PC-9 (cell line): ENCODE results near the gene SORBS2. TPM values are rescaled to one million over a fixed set of nuclear protein-coding genes. Genes with fewer than 3 reads are reported as not detected.

Experiments used
- BruUV-seq: library from RNA; stranded (reverse); fragments of 400-500 nt; replicated peaks from 2 replicates; lab custom pipeline; 2021; lab: Mats Ljungman, UMichigan
- CTCF ChIA-PET: fragments of 300-600 bp; sonication (Branson Sonifier 250); formaldehyde crosslinking; loops from one replicate; lab custom pipeline; 2022; ENCODE audit warnings: antibody characterized with exemption; lab: Charles Lee
- POLR2A ChIA-PET: fragments of 300-600 bp; sonication (Branson Sonifier 250); formaldehyde crosslinking; loops from one replicate; lab custom pipeline; 2022; ENCODE audit warnings: antibody characterized with exemption; ENCODE audit not compliant: unreplicated experiment; lab: Charles Lee
- DNase-seq, 2 experiments: peaks; one replicate each; pipeline versions ENCODE4 v3.0.0 to v3.0.0-alpha.2; 2015 to 2022; ENCODE audit warnings: mixed read lengths in 1 of 2
- H2AFZ ChIP-seq: fragments of 200-600 bp; sonication (generic); 2 replicates; pipeline ENCODE4 v1.8.1; 2017; ENCODE audit warnings: antibody characterized with exemption
- H3F3A ChIP-seq: fragments of 200-600 bp; sonication (generic); 2 replicates; pipeline ENCODE4 v1.8.1; 2017; ENCODE audit warnings: antibody characterized with exemption, mild to moderate bottlenecking, low read depth; ENCODE audit not compliant: insufficient read depth
- H3K27ac ChIP-seq: fragments of 200-600 bp; sonication (generic); 2 replicates; pipeline ENCODE4 v1.6.1; 2016; ENCODE audit warnings: mixed run types
- H3K27me3 ChIP-seq: fragments of 200-600 bp; sonication (generic); 2 replicates; pipeline ENCODE4 v1.6.1; 2016; ENCODE audit warnings: low read depth, mixed run types; ENCODE audit not compliant: insufficient read depth
- H3K36me3 ChIP-seq: fragments of 200-600 bp; sonication (generic); 2 replicates; pipeline ENCODE4 v1.6.1; 2016; ENCODE audit warnings: low read depth, mixed run types
- H3K4me1 ChIP-seq: fragments of 200-600 bp; sonication (generic); replicated peaks from 2 replicates; pipeline ENCODE4 v1.6.1; 2016; ENCODE audit warnings: mixed run types; ENCODE audit not compliant: insufficient read depth
- H3K4me2 ChIP-seq: fragments of 200-600 bp; sonication (generic); 2 replicates; pipeline ENCODE4 v1.6.1; 2017; ENCODE audit warnings: mixed run types
- H3K4me3 ChIP-seq: fragments of 200-600 bp; sonication (generic); 2 replicates; pipeline ENCODE4 v1.6.1; 2016; ENCODE audit warnings: mixed run types
- H3K79me2 ChIP-seq: fragments of 200-600 bp; sonication (generic); 2 replicates; pipeline ENCODE4 v1.6.1; 2017; ENCODE audit warnings: low read depth, mixed run types
- H3K9me2 ChIP-seq: fragments of 200-600 bp; sonication (generic); 2 replicates; pipeline ENCODE4 v1.8.1; 2017; ENCODE audit warnings: mild to moderate bottlenecking; ENCODE audit not compliant: insufficient read depth
- H3K9me3 ChIP-seq: fragments of 200-600 bp; sonication (generic); 2 replicates; pipeline ENCODE4 v1.8.1; 2016; ENCODE audit warnings: low read depth; ENCODE audit not compliant: insufficient read depth
- H4K20me1 ChIP-seq: fragments of 200-600 bp; sonication (generic); 2 replicates; pipeline ENCODE4 v1.8.1; 2017; ENCODE audit not compliant: insufficient read depth
- EZH2 ChIP-seq: fragments of 200-600 bp; sonication (generic); IDR thresholded peaks from 2 replicates; pipeline ENCODE4 v1.8.0; 2017; ENCODE audit warnings: antibody characterized with exemption, low read depth
- intact Hi-C: fragments of 100-400 bp; cut with micrococcal nuclease; formaldehyde crosslinking; loops from one replicate; pipeline ENCODE4 v1.10.0; 2022; ENCODE audit not compliant: unreplicated experiment
- total RNA-seq: library from RNA; stranded (reverse); gene quantifications from 2 replicates; pipeline ENCODE4 v1.2.3, GENCODE V29; 2021
- TF ChIP-seq, protein P1 (sequence below): fragments of 200-600 bp; sonication (generic); conservative IDR thresholded peaks from 2 replicates; pipeline ENCODE4 v1.6.1; 2017; ENCODE audit warnings: mixed run types, antibody characterized with exemption, mild to moderate bottlenecking, moderate library complexity

The SORBS2 gene
- total RNA-seq, 1 experiment from 2014 or later: 16.4 TPM

DNA sequence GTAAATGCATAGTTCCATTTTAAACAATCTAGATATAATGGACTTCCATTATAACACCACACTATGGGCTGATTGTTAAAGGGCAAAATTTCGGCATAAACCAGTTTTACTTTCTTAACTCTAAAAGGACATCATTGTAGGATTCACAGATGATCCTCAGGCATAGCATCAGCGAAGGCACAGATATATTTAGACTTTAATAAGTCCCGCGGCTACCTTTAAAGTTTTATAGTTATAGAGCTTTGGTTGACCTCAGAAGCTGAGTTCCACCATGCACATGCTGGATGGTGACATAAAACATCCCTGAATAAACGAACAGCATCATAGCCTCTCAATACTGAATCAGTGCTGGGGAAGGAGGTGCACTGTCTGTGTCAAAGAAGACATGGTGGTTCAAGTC, 151.7 kb downstream of the SORBS2 start:
- no peaks in the 10 kb centered on the region for H3K79me2 ChIP-seq
- no peaks in the 10 kb centered on the region for H3F3A ChIP-seq
- no peaks in the 10 kb centered on the region for H3K4me1 ChIP-seq
- DNase-seq: no peak
- BruUV-seq: no TSS peak
- ChIA-PET CTCF (no interaction called here), POLR2A (no interaction called here)
- intact Hi-C loops: no loop called here
- no peak for TF ChIP-seq EZH2
- TF ChIP-seq, protein P1, sequence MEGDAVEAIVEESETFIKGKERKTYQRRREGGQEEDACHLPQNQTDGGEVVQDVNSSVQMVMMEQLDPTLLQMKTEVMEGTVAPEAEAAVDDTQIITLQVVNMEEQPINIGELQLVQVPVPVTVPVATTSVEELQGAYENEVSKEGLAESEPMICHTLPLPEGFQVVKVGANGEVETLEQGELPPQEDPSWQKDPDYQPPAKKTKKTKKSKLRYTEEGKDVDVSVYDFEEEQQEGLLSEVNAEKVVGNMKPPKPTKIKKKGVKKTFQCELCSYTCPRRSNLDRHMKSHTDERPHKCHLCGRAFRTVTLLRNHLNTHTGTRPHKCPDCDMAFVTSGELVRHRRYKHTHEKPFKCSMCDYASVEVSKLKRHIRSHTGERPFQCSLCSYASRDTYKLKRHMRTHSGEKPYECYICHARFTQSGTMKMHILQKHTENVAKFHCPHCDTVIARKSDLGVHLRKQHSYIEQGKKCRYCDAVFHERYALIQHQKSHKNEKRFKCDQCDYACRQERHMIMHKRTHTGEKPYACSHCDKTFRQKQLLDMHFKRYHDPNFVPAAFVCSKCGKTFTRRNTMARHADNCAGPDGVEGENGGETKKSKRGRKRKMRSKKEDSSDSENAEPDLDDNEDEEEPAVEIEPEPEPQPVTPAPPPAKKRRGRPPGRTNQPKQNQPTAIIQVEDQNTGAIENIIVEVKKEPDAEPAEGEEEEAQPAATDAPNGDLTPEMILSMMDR: no peak
- no peaks in the 10 kb centered on the region for H3K9me2 ChIP-seq
- no peaks in the 10 kb centered on the region for H3K36me3 ChIP-seq
- H2AFZ ChIP-seq: no peak overlapping the region
- H3K27me3 ChIP-seq: no peaks in the 10 kb centered on the region
- no peak overlapping the region for H3K4me3 ChIP-seq
- H3K27ac ChIP-seq: no peak overlapping the region
- H3K4me2 ChIP-seq: no peak overlapping the region
- H4K20me1 ChIP-seq: no peaks in the 10 kb centered on the region
- H3K9me3 ChIP-seq: no peaks in the 10 kb centered on the region

DNA sequence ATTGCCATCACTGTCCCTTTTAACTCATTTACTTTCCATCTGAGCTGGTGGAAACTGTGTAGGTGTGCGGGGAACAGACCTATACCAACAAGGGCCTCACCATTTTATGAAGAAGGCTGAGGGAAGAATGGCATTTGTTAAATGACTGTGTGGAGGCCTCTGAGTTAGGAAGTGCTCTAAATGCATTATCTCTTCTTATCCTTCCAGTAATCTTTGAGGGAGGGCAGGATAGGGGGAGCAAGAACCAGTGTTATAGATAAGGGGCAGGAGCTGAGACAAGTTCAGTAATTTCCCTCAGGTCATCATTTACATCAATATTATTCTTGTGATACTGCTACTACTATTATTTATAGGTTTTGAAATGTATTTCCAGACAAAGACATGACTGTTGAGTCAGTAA, 154.3 kb downstream of the SORBS2 start:
- no peaks in the 10 kb centered on the region for H4K20me1 ChIP-seq
- ChIA-PET CTCF (no interaction called here), POLR2A (no interaction called here)
- no peaks in the 10 kb centered on the region for H3K9me2 ChIP-seq
- no peaks in the 10 kb centered on the region for H3F3A ChIP-seq
- H2AFZ ChIP-seq: no peak overlapping the region
- intact Hi-C loops: no loop called here
- H3K79me2 ChIP-seq: no peaks in the 10 kb centered on the region
- TF ChIP-seq, protein P1: no peak
- H3K36me3 ChIP-seq: no peaks in the 10 kb centered on the region
- no peak overlapping the region for H3K27ac ChIP-seq
- no peak overlapping the region for H3K4me3 ChIP-seq
- no peaks in the 10 kb centered on the region for H3K4me1 ChIP-seq
- no peak overlapping the region for H3K4me2 ChIP-seq
- H3K9me3 ChIP-seq: no peaks in the 10 kb centered on the region
- DNase-seq: no peak
- no peaks in the 10 kb centered on the region for H3K27me3 ChIP-seq
- BruUV-seq: no TSS peak

DNA sequence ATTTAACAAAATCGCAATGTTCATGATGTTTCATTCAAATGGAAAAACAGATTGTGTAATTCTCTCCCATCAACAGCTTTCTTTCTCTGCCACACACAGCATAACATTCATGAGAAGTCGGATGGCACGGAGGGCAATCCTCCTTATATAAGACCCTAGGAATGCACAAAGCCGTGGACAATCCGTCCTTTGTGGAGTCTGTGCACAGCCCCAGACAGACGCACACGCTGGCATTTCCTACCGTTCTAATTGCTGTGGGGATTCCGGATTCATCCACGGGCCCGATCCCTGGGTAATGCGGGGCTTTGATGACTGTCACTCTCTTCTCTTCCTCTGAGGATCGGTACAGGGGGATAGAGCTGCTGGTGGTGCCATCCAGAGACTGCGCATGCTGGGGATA, 154.8 kb downstream of the SORBS2 start:
- Histone ChIP-seq H2AFZ (no peak overlapping the region), H4K20me1 (no peaks in the 10 kb centered on the region), H3K9me2 (no peaks in the 10 kb centered on the region), H3K36me3 (no peaks in the 10 kb centered on the region), H3K27me3 (no peaks in the 10 kb centered on the region), H3K4me2 (no peak overlapping the region), H3K4me1 (no peaks in the 10 kb centered on the region), H3F3A (no peaks in the 10 kb centered on the region), H3K79me2 (no peaks in the 10 kb centered on the region), H3K4me3 (no peak overlapping the region), H3K9me3 (no peaks in the 10 kb centered on the region), H3K27ac (no peak overlapping the region)
- no TSS peak for BruUV-seq
- POLR2A ChIA-PET: no interaction called here
- no peak for TF ChIP-seq EZH2
- TF ChIP-seq, protein P1: no peak
- no peak for DNase-seq
- CTCF ChIA-PET: no interaction called here
- intact Hi-C loops: no loop called here
